HAP-1 (cell line): ENCODE data around the gene SIX6.
"Not testable (repeated sequence)": the region's sequence is repeated elsewhere in the genome, so short reads cannot be mapped to it uniquely, and the experiment has no call there.

ENCODE experiments used
- DNase-seq, 2 experiments: peaks; one replicate each; pipeline ENCODE4 v3.0.0-alpha.2; 2016 to 2020; ENCODE audit warnings: low spot score in 2 of 2
- H3K27me3 ChIP-seq: fragments of 250-450 bp; sonication (Bioruptor Pico); 2 replicates; pipeline ENCODE4 v1.5.1; 2020; ENCODE audit warnings: low read depth, mild to moderate bottlenecking, moderate library complexity
- H3K36me3 ChIP-seq: fragments of 250-450 bp; sonication (Bioruptor Pico); replicated peaks from 2 replicates; pipeline ENCODE4 v1.5.1; 2020; ENCODE audit warnings: mild to moderate bottlenecking
- H3K4me1 ChIP-seq: fragments of 250-450 bp; sonication (Bioruptor Pico); 2 replicates; pipeline ENCODE4 v1.5.1; 2020; ENCODE audit warnings: mild to moderate bottlenecking
- H3K4me3 ChIP-seq: fragments of 250-450 bp; sonication (Bioruptor Pico); 2 replicates; pipeline ENCODE4 v1.5.1; 2020; ENCODE audit warnings: mild to moderate bottlenecking, moderate library complexity
- H3K9me3 ChIP-seq: fragments of 250-450 bp; sonication (Bioruptor Pico); 2 replicates; pipeline ENCODE4 v1.5.1; 2020; ENCODE audit warnings: mild to moderate bottlenecking, moderate library complexity
- in situ Hi-C: fragments of 300-500 bp; cut with MboI; formaldehyde crosslinking; loops from 3 replicates; pipeline ENCODE4 v1.14.3; 2020; ENCODE audit warnings: low sequenced_read_pairs, inconsistent platforms, mixed read lengths

SIX6 gene

DNA sequence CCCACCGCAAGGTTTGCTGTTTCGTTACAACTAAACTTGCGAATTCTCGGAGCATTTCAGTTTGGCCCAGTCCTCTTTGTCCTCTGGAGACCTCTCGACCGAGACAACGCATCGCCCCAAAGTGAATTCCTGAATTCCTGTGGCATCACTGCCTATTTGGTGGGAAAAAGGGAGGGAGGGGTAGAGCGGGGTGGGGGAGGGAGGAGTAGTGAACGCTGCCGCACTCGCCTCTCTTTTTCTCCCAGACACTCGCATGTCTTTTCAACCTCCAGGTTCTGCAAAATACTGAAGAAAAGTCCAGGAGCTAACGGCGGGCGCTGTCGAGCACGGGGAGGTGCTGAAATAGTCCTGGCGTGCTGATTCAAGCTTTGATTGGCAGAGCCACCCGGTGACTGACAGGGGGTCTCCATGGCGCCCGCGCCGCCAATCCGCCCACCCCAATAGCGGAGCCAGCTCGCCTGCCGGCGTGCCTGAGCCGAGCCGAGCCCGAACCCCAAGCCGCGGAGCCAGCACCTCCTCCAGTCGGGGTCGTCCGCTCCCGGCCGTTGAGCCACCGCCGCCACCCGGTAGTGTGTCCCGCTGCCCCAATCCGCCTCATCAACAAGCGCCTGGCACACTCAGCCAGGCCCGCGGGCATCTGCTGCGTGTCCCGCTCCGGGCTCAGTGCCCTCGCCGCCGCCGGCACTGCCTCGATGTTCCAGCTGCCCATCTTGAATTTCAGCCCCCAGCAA, at the start of gene SIX6:
Gene SIX6 (plus strand): TSS at position 440 of the 731 bp plus-strand sequence. CDS start 253 bp downstream, at position 693.
- in situ Hi-C loops = no loop called here
- H3K9me3 ChIP-seq = no peaks in the 10 kb centered on the region
- no peaks in the 10 kb centered on the region for H3K36me3 ChIP-seq
- no peak within 1 kb of the TSS for H3K4me3 ChIP-seq
- H3K4me1 ChIP-seq = no peaks in the 10 kb centered on the region
- DNase-seq = peak in 1 of 2 experiments; percentile 53
- H3K27me3 ChIP-seq = peaks cover 99% of the 10 kb centered on the region

DNA sequence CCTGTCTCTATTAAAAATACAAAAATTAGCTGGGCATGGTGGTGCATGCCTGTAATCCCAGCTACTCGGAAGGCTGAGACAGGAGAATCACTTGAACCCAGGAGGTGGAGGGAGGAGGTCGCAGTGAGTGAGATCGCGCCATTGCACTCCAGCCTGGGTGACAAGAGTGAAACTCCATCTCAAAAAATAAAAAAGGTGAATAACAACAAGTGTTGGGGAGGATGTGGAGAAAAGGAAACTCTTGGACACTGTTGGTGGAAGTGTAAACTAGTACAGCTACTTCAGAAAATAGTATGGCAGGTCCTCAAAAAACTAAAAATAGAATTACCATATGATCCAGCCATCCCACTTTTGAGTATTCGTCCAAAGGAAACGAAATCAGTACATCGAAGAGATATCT, 28.7 kb upstream of the SIX6 start:
- DNase-seq, in situ Hi-C loops: not testable (repeated sequence)

GRCh38 chr14:60482743-60483142, 26.2 kb upstream of the SIX6 start:
- no peak overlapping the region for H3K4me3 ChIP-seq
- H3K36me3 ChIP-seq = no peaks in the 10 kb centered on the region
- in situ Hi-C loops = no loop called here
- peaks cover 5% of the 10 kb centered on the region; the same call in 1 of the 2 replicates for H3K27me3 ChIP-seq
- DNase-seq = no peak
- H3K9me3 ChIP-seq = no peaks in the 10 kb centered on the region; the same call in 1 of the 2 replicates
- H3K4me1 ChIP-seq = peaks cover 4% of the 10 kb centered on the region; the same call in 1 of the 2 replicates

More for the DNA sequence above, 28.7 kb upstream of the SIX6 start:
- H3K9me3 ChIP-seq, H3K4me3 ChIP-seq, H3K4me1 ChIP-seq, H3K27me3 ChIP-seq, H3K36me3 ChIP-seq: not testable (repeated sequence)

DNA sequence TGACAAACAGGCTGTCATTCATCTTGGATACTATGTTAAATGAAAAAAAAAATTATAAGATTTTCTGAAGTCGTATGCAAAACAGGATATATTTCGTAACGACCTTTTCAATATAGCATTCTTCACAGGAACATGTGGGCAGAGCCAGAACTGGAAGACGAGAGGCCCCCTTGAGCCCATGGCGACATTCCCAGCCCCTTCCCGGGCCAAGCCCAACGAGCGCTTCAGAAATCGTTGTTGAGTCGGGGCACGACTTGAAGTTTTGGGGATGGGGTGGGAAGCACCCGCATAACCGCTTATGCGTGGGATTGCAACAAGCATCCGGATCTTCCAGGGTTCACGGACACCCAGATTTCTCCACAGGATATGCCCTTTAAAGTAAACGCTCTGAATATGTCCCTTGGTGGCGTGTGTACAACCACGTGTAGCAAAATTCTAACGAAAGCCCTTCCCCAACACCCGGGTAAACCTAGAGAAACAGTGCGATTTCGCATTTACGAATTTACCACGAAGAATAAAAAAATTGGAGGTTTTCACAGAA, 23.8 kb upstream of the SIX6 start:
- no peak for DNase-seq
- H3K36me3 ChIP-seq = no peaks in the 10 kb centered on the region
- H3K27me3 ChIP-seq = peaks cover 20% of the 10 kb centered on the region
- peaks cover 4% of the 10 kb centered on the region; the same call in 1 of the 2 replicates for H3K4me1 ChIP-seq
- in situ Hi-C loops = no loop called here
- H3K4me3 ChIP-seq = peak overlapping the region; percentile 34
- H3K9me3 ChIP-seq = no peaks in the 10 kb centered on the region; the same call in 1 of the 2 replicates

- Histone ChIP-seq H3K36me3 (no peaks in the 10 kb centered on the region), H3K27me3 (peaks cover 24% of the 10 kb centered on the region), H3K4me1 (peaks cover 4% of the 10 kb centered on the region; the same call in 1 of the 2 replicates), H3K9me3 (no peaks in the 10 kb centered on the region; the same call in 1 of the 2 replicates), H3K4me3 (peak within 1 kb of the TSS; percentile 34)
- in situ Hi-C loops = no loop called here
- peak; percentile 39 to 84 for DNase-seq
Measured at GRCh38 chr14:60485598-60486251, 23.2 kb upstream of the SIX6 start, which contains the start of gene C14orf39. Gene C14orf39 (minus strand): TSS chr14:60486063. CDS start chr14:60485078, 985 bp downstream.

DNA sequence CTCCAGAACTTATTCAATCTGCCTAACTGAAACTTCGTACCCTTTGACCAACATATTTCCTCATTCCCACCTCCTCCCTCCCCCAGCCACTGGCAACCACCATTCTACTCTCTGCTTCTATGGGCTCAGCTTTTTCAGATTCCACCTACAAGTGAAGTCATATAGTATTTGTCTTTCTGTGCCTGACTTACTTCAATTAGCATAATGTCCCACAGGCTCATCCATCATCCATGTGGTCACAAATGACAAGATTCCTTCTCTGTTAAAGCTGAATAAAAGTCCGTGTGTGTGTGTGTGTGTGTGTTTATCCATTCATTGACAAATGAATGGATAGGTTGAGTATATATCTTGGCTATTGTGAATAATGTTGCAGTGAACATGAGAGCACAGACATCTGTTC, 21.7 kb upstream of the SIX6 start:
- no peak for DNase-seq
- Histone ChIP-seq H3K27me3 (peaks cover 31% of the 10 kb centered on the region), H3K4me1 (peaks cover 4% of the 10 kb centered on the region; the same call in 1 of the 2 replicates), H3K36me3 (no peaks in the 10 kb centered on the region), H3K9me3 (no peaks in the 10 kb centered on the region; the same call in 1 of the 2 replicates), H3K4me3 (no peak overlapping the region)
- in situ Hi-C loops = no loop called here

GRCh38 chr14:60488175-60488574, 20.8 kb upstream of the SIX6 start:
- H3K4me3 ChIP-seq = no peak overlapping the region
- DNase-seq = peak in 1 of 2 experiments; percentile 43
- H3K4me1 ChIP-seq = peaks cover 4% of the 10 kb centered on the region; the same call in 1 of the 2 replicates
- no peaks in the 10 kb centered on the region; the same call in 1 of the 2 replicates for H3K9me3 ChIP-seq
- H3K27me3 ChIP-seq = peaks cover 31% of the 10 kb centered on the region
- in situ Hi-C loops = no loop called here
- H3K36me3 ChIP-seq = no peaks in the 10 kb centered on the region

DNA sequence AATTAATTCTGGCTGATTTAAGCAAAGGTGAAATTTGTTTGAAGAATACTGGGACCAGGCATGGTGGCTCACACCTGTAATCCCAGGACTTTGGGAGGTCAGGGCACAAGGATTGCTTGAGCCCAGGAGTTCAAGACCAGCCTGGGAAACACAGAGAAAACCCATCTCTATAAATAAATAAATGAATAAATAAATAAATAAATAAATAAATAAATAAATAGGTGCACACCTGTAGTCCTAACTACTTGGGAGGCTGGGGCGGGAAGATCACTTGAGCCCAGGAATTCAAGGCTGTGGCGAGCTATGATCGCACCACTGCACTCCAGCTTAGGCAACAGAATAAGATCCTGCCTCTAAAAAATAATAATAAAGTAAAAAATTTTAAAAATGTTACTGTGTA, 18.7 kb upstream of the SIX6 start:
- Histone ChIP-seq H3K36me3 (no peaks in the 10 kb centered on the region), H3K4me1 (peaks cover 4% of the 10 kb centered on the region; the same call in 1 of the 2 replicates), H3K27me3 (peaks cover 31% of the 10 kb centered on the region), H3K9me3 (no peaks in the 10 kb centered on the region; the same call in 1 of the 2 replicates), H3K4me3 (no peak overlapping the region)
- no peak for DNase-seq
- in situ Hi-C loops = no loop called here

GRCh38 chr14:60495946-60496345, 13.0 kb upstream of the SIX6 start:
- H3K9me3 ChIP-seq = no peaks in the 10 kb centered on the region
- DNase-seq = no peak
- H3K4me3 ChIP-seq = no peak overlapping the region
- H3K27me3 ChIP-seq = peaks cover 7% of the 10 kb centered on the region
- H3K36me3 ChIP-seq = no peaks in the 10 kb centered on the region
- in situ Hi-C loops = no loop called here
- no peaks in the 10 kb centered on the region for H3K4me1 ChIP-seq

DNA sequence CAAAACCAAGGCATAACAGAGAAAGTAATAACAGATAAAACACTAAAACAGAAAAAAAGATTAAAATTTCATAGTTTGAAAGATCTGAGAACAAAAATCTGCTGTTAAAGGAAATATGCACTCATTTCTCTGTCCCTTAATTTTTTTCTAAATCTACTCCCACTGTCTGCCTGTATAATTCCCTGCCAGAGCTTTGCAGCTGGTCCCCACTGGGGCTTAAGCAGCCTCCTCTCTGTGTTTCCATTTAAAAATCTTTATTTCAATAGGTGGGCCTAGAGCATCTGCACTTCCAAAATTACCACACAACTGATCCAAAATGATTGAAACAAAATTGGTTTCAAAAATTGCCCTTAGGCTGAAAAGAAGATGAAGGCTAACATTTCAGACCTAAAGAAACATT, 6.4 kb upstream of the SIX6 start:
- H3K36me3 ChIP-seq = no peaks in the 10 kb centered on the region
- no peak for DNase-seq
- no peak overlapping the region for H3K4me3 ChIP-seq
- in situ Hi-C loops = no loop called here
- peaks cover 44% of the 10 kb centered on the region for H3K27me3 ChIP-seq
- no peaks in the 10 kb centered on the region for H3K9me3 ChIP-seq
- no peaks in the 10 kb centered on the region for H3K4me1 ChIP-seq

DNA sequence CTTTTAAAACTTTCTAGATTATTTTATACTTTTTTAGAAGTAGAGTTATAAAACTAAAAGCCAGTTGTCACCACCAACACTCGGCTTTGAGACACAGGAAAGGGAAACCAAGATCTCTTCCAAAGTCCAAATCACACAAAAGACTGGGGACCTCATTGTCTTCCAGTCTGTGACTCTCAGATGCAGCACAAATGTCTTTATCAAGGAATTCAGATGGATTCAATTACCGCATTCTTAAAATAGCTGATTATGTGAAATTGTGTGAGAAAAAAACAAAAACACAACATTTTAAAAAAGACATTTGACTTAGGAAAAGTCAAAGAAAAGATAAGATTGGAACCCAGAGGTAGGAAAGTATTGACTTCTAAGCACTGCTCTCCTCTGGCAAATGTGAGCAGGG, 3.5 kb upstream of the SIX6 start:
- Histone ChIP-seq H3K27me3 (peaks cover 70% of the 10 kb centered on the region), H3K4me3 (no peak overlapping the region), H3K4me1 (no peaks in the 10 kb centered on the region), H3K9me3 (no peaks in the 10 kb centered on the region), H3K36me3 (no peaks in the 10 kb centered on the region)
- DNase-seq = no peak
- in situ Hi-C loops = no loop called here

GRCh38 chr14:60506010-60506409, 2.9 kb upstream of the SIX6 start:
- no peak overlapping the region for H3K4me3 ChIP-seq
- peaks cover 76% of the 10 kb centered on the region for H3K27me3 ChIP-seq
- H3K9me3 ChIP-seq = no peaks in the 10 kb centered on the region
- in situ Hi-C loops = no loop called here
- H3K36me3 ChIP-seq = no peaks in the 10 kb centered on the region
- H3K4me1 ChIP-seq = no peaks in the 10 kb centered on the region
- DNase-seq = no peak

DNA sequence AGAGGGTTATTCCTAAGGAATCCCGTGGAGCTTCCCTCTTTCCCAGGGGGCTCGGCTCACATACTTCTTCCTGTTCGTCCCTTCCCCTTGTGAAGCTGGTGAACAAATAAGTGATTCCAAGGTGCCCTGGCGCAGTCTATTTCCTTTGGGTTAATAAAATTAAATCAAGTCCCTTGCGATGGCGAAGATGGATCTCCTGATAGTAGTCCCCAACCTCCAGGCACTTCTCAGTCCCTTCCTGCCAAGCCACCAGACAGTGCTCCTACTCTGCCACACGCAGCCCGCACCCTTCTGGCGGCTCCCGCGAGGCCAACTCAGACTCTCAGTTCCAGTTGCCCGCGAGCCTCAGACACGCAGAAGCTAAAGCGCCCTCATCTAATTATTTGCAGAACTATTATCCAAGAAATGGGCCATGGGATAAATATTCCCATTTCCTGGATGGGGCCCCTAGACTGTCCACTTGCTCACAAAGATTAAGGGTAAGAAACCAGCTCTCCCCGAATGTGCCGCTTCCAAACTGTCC, 2.4 kb upstream of the SIX6 start:
- no peaks in the 10 kb centered on the region for H3K9me3 ChIP-seq
- no peaks in the 10 kb centered on the region for H3K4me1 ChIP-seq
- H3K27me3 ChIP-seq = peaks cover 80% of the 10 kb centered on the region
- no peak for DNase-seq
- in situ Hi-C loops = no loop called here
- H3K36me3 ChIP-seq = no peaks in the 10 kb centered on the region
- no peak overlapping the region for H3K4me3 ChIP-seq
